Measurements from ENCODE around the gene MBD3L4. TPM values are rescaled to one million over a fixed set of nuclear protein-coding genes. Genes with fewer than 3 reads are reported as not detected.

The MBD3L4 gene
- total and polyA plus RNA-seq, 10 of the 15 experiments (the other 5 are each of a cell fraction or from before 2014, with no cell fraction given): not detected

- Histone ChIP-seq H3K79me2 (ENCODE audit: control insufficient read depth, insufficient read depth, low read length) (no peaks in the 10 kb centered on the region), H2AFZ (ENCODE audit: control insufficient read depth, low read depth, low read length) (no peak overlapping the region), H3K9me3 (replicated peaks; ENCODE audit: control insufficient read depth, insufficient read depth, low read length) (no peaks in the 10 kb centered on the region; the same call in 1 of the 3 replicates), H3K27ac (ENCODE audit: control insufficient read depth, insufficient read depth) (peak overlapping the region; percentile 60), H4K20me1 (ENCODE audit: control insufficient read depth, insufficient read depth) (no peaks in the 10 kb centered on the region), H3K27me3 (replicated peaks in 1 of 2; ENCODE audit: control insufficient read depth in 2 of 2, insufficient read depth in 2 of 2, low read length in 1 of 2) (no peaks in the 10 kb centered on the region), H3K4me2 (ENCODE audit: control insufficient read depth, insufficient read depth) (peak overlapping the region; percentile 30; the same call in 1 of the 2 replicates), H3K4me1 (ENCODE audit: control insufficient read depth, insufficient read depth, low read length) (peaks cover 16% of the 10 kb centered on the region), H3K4me3 (no peak overlapping the region), H3K36me3 (ENCODE audit: control insufficient read depth in 2 of 2, insufficient read depth in 2 of 2, low read length in 1 of 2) (no peaks in the 10 kb centered on the region), H3K9ac (ENCODE audit: control insufficient read depth, insufficient read depth, low read length) (no peak overlapping the region)
- DNase-seq (ENCODE audit: low read depth, low spot score) (no peak), FAIRE-seq (peak; percentile 18), ATAC-seq (peak; percentile 81)
- in situ Hi-C loops (cut with MboI) (loop anchor here (5.0 kb wide), 1 partner anchor 66 kb away; no protein-coding TSS in a partner anchor), intact Hi-C loops (cut with micrococcal nuclease; ENCODE audit: unreplicated experiment) (no loop called here)
- ChIA-PET RAD21 (ENCODE audit: unreplicated experiment) (interaction anchor here (1.4 to 2.8 kb wide), 3 partner anchors 13 to 58 kb away, joined by 4 to 9 read pairs (median 5); partner anchors contain the start of gene ZNF557), SMC1A (ENCODE audit: uncharacterized antibody, unreplicated experiment) (interaction anchor here (1.2 kb wide), 1 partner anchor 11 kb away, joined by 6 read pairs; no protein-coding TSS in a partner anchor), POLR2A (interaction anchor here (0.6 to 1.6 kb wide), 2 partner anchors 14 to 34 kb away, joined by 5 read pairs; no protein-coding TSS in a partner anchor), CTCF (interaction anchor here (0.5 to 1.9 kb wide), 3 partner anchors 13 to 204 kb away, joined by 3 to 7 read pairs (median 4); no protein-coding TSS in a partner anchor)
- WGBS (ENCODE audit: insufficient coverage, insufficient replicate concordance, low lambda C conversion rate, missing lambda C conversion rate): 30% methylated on average over 12 of the region's 12 CpGs
- TSS peak; percentile 68 for BruUV-seq (replicated peaks)
- TF ChIP-seq ELK1 (IDR thresholded peaks at IDR 0.05; ENCODE audit: low read depth, low read length): no peak
- no peak for TF ChIP-seq ZBTB4 (CRISPR knock-in tag; IDR thresholded peaks at IDR 0.05)
- TF ChIP-seq, protein P1, sequence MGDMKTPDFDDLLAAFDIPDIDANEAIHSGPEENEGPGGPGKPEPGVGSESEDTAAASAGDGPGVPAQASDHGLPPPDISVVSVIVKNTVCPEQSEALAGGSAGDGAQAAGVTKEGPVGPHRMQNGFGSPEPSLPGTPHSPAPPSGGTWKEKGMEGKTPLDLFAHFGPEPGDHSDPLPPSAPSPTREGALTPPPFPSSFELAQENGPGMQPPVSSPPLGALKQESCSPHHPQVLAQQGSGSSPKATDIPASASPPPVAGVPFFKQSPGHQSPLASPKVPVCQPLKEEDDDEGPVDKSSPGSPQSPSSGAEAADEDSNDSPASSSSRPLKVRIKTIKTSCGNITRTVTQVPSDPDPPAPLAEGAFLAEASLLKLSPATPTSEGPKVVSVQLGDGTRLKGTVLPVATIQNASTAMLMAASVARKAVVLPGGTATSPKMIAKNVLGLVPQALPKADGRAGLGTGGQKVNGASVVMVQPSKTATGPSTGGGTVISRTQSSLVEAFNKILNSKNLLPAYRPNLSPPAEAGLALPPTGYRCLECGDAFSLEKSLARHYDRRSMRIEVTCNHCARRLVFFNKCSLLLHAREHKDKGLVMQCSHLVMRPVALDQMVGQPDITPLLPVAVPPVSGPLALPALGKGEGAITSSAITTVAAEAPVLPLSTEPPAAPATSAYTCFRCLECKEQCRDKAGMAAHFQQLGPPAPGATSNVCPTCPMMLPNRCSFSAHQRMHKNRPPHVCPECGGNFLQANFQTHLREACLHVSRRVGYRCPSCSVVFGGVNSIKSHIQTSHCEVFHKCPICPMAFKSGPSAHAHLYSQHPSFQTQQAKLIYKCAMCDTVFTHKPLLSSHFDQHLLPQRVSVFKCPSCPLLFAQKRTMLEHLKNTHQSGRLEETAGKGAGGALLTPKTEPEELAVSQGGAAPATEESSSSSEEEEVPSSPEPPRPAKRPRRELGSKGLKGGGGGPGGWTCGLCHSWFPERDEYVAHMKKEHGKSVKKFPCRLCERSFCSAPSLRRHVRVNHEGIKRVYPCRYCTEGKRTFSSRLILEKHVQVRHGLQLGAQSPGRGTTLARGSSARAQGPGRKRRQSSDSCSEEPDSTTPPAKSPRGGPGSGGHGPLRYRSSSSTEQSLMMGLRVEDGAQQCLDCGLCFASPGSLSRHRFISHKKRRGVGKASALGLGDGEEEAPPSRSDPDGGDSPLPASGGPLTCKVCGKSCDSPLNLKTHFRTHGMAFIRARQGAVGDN (IDR thresholded peaks at IDR 0.05): peak; percentile 58; the same call in 1 of the 2 replicates
- TF ChIP-seq, protein P2, sequence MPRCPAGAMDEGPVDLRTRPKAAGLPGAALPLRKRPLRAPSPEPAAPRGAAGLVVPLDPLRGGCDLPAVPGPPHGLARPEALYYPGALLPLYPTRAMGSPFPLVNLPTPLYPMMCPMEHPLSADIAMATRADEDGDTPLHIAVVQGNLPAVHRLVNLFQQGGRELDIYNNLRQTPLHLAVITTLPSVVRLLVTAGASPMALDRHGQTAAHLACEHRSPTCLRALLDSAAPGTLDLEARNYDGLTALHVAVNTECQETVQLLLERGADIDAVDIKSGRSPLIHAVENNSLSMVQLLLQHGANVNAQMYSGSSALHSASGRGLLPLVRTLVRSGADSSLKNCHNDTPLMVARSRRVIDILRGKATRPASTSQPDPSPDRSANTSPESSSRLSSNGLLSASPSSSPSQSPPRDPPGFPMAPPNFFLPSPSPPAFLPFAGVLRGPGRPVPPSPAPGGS (IDR thresholded peaks at IDR 0.05; ENCODE audit: borderline replicate concordance, insufficient read depth, low read depth, low read length, poor library complexity, severe bottlenecking): no peak
- peak; percentile 75 for TF ChIP-seq ATF7 (IDR thresholded peaks at IDR 0.05; ENCODE audit: low read depth)
- no peak for TF ChIP-seq SREBF1 (IDR thresholded peaks at IDR 0.05; ENCODE audit: low read length)
- TF ChIP-seq EZH2 (IDR thresholded peaks at IDR 0.05; ENCODE audit: borderline replicate concordance, control insufficient read depth, low read depth, low read length): no peak
- TF ChIP-seq ZBED1 (IDR thresholded peaks at IDR 0.05; ENCODE audit: borderline replicate concordance): no peak
- TF ChIP-seq NR2C1 (IDR thresholded peaks at IDR 0.05): peak; percentile 73
- no peak for TF ChIP-seq PML (IDR thresholded peaks at IDR 0.05; ENCODE audit: low read length)
- no peak for TF ChIP-seq TAF1 (IDR thresholded peaks at IDR 0.05; ENCODE audit: borderline replicate concordance, low read depth, low read length)
Measured at GRCh38 chr19:7010722-7011593, 29.0 kb downstream of the MBD3L4 start.

Measured in GM12878 (cell line).